ENCODE measurements around the gene DFFA.
"Not testable (repeated sequence)": the region's sequence is repeated elsewhere in the genome, so short reads cannot be mapped to it uniquely, and the experiment has no call there.

The DFFA gene

DNA sequence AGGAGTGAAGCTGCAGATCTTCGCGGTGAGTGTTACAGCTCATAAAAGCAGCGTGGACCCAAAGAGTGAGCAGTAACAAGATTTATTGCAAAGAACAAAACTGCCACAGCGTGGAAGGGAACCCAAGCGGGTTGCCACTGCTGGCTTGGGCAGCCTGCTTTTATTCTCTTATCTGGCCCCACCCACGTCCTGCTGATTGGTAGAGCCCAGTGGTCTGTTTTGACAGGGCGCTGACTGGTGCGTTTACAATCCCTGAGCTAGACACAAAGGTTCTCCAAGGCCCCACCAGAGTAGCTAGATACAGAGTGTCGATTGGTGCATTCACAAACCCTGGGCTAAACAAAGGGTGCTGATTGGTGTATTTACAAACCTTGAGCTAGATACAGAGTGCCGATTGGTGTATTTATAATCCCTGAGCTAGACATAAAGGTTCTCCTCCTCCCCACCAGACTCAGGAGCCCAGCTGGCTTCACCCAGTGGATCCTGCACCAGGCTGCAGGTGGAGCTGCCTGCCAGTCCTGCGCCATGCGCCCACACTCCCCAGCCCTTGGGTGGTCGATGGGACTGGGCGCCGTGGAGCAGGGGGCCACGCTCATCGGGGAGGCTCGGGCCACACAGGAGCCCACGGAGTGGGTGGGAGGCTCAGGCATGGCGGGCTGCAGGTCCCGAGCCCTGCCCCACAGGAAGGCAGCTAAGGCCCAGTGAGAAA is 46.3 kb downstream of the DFFA start:
- not testable (repeated sequence) for DNase-seq

DNA sequence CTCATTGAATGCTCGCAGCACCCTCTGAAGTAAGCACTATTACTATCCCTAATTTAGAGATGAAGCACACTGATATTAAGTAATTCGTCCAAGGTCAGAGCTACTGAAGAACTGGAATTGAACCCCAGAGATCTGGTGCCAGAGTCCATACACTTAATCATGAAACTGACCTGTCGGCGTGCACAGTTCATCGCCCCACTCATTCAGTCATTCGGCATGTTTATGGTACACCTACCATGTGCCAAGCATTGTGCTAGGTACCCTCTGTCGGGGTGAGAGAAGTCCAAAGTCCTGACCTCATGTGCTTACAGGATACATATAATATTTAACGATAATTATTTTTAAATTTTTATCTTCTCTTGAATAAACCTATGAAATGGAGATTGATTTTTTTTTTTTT is 47.7 kb downstream of the DFFA start:
- DNase-seq, result no peak

DNA sequence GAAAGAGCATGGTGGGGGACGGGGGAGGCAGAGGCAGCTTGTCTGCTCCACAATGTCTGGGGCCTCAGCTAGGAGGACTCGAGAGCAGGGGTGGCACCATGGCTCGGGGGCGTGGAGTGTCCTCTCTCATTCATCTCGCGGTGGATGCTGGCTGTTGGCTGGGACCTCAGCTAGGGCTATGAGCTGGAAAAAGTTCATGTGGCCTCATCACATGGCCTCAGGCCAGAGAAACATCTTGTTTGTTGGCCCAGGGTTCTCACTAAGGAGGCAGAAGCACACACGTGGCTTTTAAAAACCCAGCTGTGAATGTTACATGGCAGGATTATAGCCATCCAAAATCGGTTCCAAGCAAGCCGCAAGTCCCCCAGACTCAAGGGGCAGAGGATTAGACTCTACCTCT is 48.3 kb downstream of the DFFA start:
- DNase-seq, result no peak

DNA sequence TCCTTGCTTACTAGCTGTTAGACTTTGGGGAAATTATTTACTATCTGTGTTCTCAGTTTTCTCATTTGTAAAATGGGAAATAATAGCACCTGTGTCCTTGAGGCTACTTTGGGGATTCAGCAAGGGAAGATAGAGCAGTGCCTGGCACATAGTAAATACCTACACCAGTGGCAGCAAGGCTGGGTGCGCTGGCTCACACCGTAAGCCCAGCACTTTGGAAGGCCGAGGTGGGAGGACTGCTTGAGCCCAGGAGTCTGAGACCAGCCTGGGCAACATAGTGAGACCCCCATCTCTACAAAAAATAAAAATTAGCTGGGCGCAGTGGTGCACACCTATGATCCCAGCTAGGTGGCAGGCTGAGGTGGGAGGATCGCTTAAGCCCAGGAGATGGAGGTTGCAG is 50.7 kb downstream of the DFFA start:
- no peak for DNase-seq

DNA sequence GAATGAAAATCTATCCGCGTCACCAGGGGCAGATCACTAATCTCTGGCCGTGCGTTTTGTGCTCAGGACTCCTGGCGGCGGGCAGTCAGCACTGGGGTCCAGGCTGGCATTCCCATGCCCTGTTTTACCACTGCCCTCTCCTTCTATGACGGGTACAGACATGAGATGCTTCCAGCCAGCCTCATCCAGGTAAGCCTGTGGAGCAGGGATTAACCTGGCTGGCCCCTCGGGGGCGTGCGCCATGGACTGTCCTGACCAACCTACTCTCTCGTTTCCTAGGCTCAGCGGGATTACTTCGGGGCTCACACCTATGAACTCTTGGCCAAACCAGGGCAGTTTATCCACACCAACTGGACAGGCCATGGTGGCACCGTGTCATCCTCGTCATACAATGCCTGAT is 53.0 kb downstream of the DFFA start:
- DNase-seq, result no peak

DNA sequence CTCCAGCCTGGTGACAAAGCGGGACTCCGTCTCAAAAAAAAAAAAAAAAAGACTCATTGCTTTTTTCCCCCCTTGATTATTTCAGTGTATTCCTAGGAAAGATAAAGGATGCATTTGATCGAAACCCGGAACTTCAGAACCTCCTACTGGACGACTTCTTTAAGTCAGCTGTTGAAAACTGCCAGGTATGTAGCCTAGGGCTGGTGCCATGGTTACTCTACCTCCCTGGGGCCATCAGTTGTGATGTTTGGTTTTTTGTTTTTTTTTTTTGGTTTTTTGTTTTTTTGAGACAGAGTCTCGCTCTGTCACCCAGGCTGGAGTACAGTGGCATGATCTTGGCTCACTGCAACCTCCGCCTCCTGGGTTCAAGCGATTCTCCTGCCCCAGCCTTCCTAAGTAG is 53.6 kb downstream of the DFFA start:
- DNase-seq, result not testable (repeated sequence)

DNA sequence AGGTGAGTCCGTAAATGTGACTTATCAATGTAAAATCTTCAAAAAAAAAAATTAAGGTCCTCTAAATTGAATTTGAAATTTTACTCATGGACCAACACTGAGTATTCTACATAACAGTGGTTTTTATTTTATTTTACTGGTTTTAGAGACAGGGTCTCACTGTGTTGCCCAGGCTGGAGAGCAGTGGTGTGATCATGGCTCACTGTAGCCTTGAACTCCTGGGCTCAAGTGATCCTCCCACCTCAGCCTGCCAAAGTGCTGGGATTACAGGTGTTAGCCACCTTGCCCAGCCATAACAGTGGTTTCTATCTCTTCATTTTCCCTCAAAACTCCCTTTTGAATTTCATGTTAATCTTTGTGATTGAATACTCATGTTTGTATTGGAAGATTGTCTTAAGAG is 56.4 kb downstream of the DFFA start:
- DNase-seq, result not testable (repeated sequence)

DNA sequence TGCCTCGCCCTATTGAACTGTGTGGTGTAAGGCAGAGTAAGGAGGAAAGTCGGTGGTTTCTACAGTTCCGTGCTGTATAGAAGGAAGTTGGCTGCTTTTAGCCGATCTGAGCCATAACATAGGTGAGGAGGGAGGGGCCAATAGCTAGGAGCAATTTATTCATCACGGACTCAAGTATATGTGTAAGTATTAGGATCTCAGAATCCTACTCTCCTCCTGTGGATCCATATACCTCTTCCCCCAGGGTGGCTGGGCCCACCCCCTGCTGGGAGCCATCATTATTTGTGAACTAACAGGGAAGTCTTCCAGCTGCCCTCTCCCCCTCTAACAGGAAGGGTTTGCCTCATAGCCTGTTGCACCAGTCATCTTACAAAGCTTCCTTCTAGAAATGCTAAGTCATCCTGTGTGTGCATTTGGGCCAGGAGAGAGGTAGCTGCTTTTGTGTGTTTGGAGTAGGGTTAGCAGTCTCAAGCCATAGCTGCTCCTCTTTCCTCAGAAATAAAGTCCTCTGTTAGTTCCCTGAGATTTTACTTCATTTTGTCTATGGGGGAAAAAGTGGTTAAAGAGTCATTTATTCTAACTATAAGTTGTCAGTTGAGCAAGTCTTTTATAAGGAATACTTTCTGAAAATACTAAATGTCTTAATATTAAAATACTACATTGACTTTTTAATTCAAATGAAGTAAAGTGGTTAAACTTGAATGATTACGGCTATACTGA is 57.0 kb downstream of the DFFA start:
- no peak for DNase-seq

DNA sequence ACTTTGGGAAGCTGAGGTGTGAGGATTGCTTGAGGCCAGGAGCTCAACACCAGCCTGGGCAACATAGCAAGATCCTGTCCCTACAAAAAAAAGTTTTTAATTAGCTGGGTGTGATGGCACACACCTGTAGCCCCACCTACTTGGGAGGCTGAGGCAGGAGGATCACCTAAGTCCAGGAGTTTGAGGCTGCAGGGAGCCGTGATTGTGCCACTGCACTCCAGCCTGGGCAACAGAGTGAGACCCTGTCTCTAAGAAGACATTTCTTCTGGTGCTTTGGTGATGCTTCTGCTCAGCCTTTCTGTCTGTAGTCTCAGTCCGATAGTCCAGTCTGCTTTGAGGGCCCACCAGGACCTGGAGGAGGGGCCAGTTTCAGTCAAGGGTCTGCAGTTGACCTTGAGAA is 65.1 kb downstream of the DFFA start:
- no peak for DNase-seq

All from NCI-H2171 (cell line).